ENCODE measurements around the gene TMEM59. TPM values are rescaled to one million over a fixed set of nuclear protein-coding genes. Genes with fewer than 3 reads are reported as not detected.

Gene TMEM59
- total RNA-seq, 1 experiment from 2014 or later = 239 TPM

- Histone ChIP-seq H3F3A (ENCODE audit: insufficient read depth, low read depth) (no peaks in the 10 kb centered on the region), H3K4me2 (no peak overlapping the region), H3K27ac (no peak overlapping the region), H4K20me1 (ENCODE audit: insufficient read depth) (no peaks in the 10 kb centered on the region), H3K36me3 (ENCODE audit: low read depth) (peaks cover 4% of the 10 kb centered on the region; the same call in 1 of the 2 replicates), H3K4me3 (no peak overlapping the region), H3K9me3 (ENCODE audit: insufficient read depth, low read depth) (no peaks in the 10 kb centered on the region), H3K4me1 (replicated peaks; ENCODE audit: insufficient read depth) (no peaks in the 10 kb centered on the region), H3K9me2 (ENCODE audit: insufficient read depth) (no peaks in the 10 kb centered on the region), H3K27me3 (ENCODE audit: insufficient read depth, low read depth) (no peaks in the 10 kb centered on the region), H3K79me2 (ENCODE audit: low read depth) (no peaks in the 10 kb centered on the region), H2AFZ (no peak overlapping the region)
- ChIA-PET CTCF (no interaction called here), POLR2A (ENCODE audit: unreplicated experiment) (no interaction called here)
- no peak for TF ChIP-seq CTCF (conservative IDR thresholded peaks at IDR 0.05)
- TF ChIP-seq EZH2 (IDR thresholded peaks at IDR 0.05; ENCODE audit: low read depth) = no peak
- DNase-seq = no peak
- intact Hi-C loops (cut with micrococcal nuclease; ENCODE audit: unreplicated experiment) = no loop called here
- no TSS peak for BruUV-seq (replicated peaks)
Observed at GRCh38 chr1:54086754-54087153, 33.8 kb upstream of the TMEM59 start.

GRCh38 chr1:54084794-54085193 is 31.8 kb upstream of the TMEM59 start:
- POLR2A ChIA-PET (ENCODE audit: unreplicated experiment) = no interaction called here
- CTCF ChIA-PET = no interaction called here
- intact Hi-C loops (cut with micrococcal nuclease; ENCODE audit: unreplicated experiment) = loop anchor here (5.0 kb wide), 1 partner anchor 222 kb away; no protein-coding TSS in a partner anchor

GRCh38 chr1:54081306-54082270 is 28.6 kb upstream of the TMEM59 start:
- BruUV-seq (replicated peaks) = no TSS peak
- Histone ChIP-seq H3K9me3 (ENCODE audit: insufficient read depth, low read depth) (no peaks in the 10 kb centered on the region), H3K4me3 (no peak overlapping the region), H3K36me3 (ENCODE audit: low read depth) (no peaks in the 10 kb centered on the region), H4K20me1 (ENCODE audit: insufficient read depth) (no peaks in the 10 kb centered on the region), H3K9me2 (ENCODE audit: insufficient read depth) (no peaks in the 10 kb centered on the region), H3K27me3 (ENCODE audit: insufficient read depth, low read depth) (no peaks in the 10 kb centered on the region), H2AFZ (no peak overlapping the region), H3K27ac (no peak overlapping the region), H3K4me2 (no peak overlapping the region), H3K79me2 (ENCODE audit: low read depth) (no peaks in the 10 kb centered on the region), H3F3A (ENCODE audit: insufficient read depth, low read depth) (no peaks in the 10 kb centered on the region), H3K4me1 (replicated peaks; ENCODE audit: insufficient read depth) (no peaks in the 10 kb centered on the region)
- CTCF ChIA-PET = interaction anchor here (0.5 to 1.2 kb wide), 3 partner anchors 37 to 407 kb away, joined by 3 to 4 read pairs (median 4); no protein-coding TSS in a partner anchor
- POLR2A ChIA-PET (ENCODE audit: unreplicated experiment) = no interaction called here
- TF ChIP-seq EZH2 (IDR thresholded peaks at IDR 0.05; ENCODE audit: low read depth) = no peak
- peak; percentile 82 for TF ChIP-seq CTCF (conservative IDR thresholded peaks at IDR 0.05)
- intact Hi-C loops (cut with micrococcal nuclease; ENCODE audit: unreplicated experiment) = loop anchor here (5.0 kb wide), 1 partner anchor 219 kb away; no protein-coding TSS in a partner anchor
- DNase-seq = peak; percentile 44 to 60

More at GRCh38 chr1:54084794-54085193, 31.8 kb upstream of the TMEM59 start:
- TF ChIP-seq EZH2 (IDR thresholded peaks at IDR 0.05; ENCODE audit: low read depth) = no peak
- TF ChIP-seq CTCF (conservative IDR thresholded peaks at IDR 0.05) = no peak
- no peak overlapping the region for H3K4me2 ChIP-seq
- H3K4me3 ChIP-seq = no peak overlapping the region
- DNase-seq = no peak
- H3F3A ChIP-seq (ENCODE audit: insufficient read depth, low read depth) = no peaks in the 10 kb centered on the region
- H3K27me3 ChIP-seq (ENCODE audit: insufficient read depth, low read depth) = no peaks in the 10 kb centered on the region
- H2AFZ ChIP-seq = no peak overlapping the region
- H3K4me1 ChIP-seq (replicated peaks; ENCODE audit: insufficient read depth) = no peaks in the 10 kb centered on the region
- no TSS peak for BruUV-seq (replicated peaks)
- peaks cover 1% of the 10 kb centered on the region; the same call in 1 of the 2 replicates for H3K36me3 ChIP-seq (ENCODE audit: low read depth)
- no peaks in the 10 kb centered on the region for H3K79me2 ChIP-seq (ENCODE audit: low read depth)
- H3K27ac ChIP-seq = no peak overlapping the region
- no peaks in the 10 kb centered on the region for H3K9me3 ChIP-seq (ENCODE audit: insufficient read depth, low read depth)
- no peaks in the 10 kb centered on the region for H3K9me2 ChIP-seq (ENCODE audit: insufficient read depth)
- H4K20me1 ChIP-seq (ENCODE audit: insufficient read depth) = no peaks in the 10 kb centered on the region

Measured in PC-9 (cell line).